GM19193 (cell line): ENCODE results near the gene MRPS9.

Source experiments
- POLR2A ChIP-seq: IDR thresholded peaks from 4 replicates; pipeline ENCODE4 v1.6.1; 2011; ENCODE audit not compliant: insufficient read depth, insufficient read length; ENCODE audit errors: extremely low read depth

Gene MRPS9

DNA sequence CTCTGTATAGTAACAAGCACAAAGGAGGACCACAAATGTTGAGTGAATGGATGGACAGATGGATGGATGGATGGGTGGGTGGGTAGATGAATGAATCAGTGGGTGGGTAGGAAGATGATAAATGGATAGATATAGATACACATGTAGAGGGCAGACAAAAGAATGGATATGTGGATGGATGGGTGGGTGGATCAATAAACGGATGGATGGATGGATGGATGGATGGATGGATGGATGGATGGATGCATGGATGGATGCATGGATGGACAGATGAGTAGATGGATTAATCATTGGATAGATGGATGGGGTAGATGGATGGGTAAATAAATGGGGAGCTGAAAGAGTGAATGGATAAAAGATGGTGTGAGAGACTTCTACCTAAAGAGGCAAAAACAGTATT lies 111.4 kb downstream of the MRPS9 start:
- TF ChIP-seq POLR2A = no peak
